GM10248 (cell line): ENCODE results near the gene TINAGL1.
A peak's percentile ranks its signal among the peaks of the same experiment; 100 is the strongest.
"Not testable (repeated sequence)": the region's sequence is repeated elsewhere in the genome, so short reads cannot be mapped to it uniquely, and the experiment has no call there.

Source experiments
- CTCF ChIA-PET: fragments of 300-600 bp; sonication (Branson Sonifier 250); formaldehyde crosslinking; extraction: SDS; loops from one replicate; lab custom pipeline; 2021; ENCODE audit warnings: antibody characterized with exemption; lab: Yijun Ruan, JAX
- POLR2A ChIA-PET: fragments of 350-650 bp; sonication (Branson Sonifier 250); formaldehyde crosslinking; extraction: SDS; loops from one replicate; lab custom pipeline; 2020; ENCODE audit warnings: antibody characterized with exemption; lab: Yijun Ruan, JAX
- DNase-seq: peaks from one replicate; pipeline ENCODE4 v3.0.0; 2012; ENCODE audit errors: extremely low spot score
- TF ChIP-seq, protein P1 (sequence below): IDR thresholded peaks from 2 replicates; pipeline ENCODE4 v1.5.1; 2012; ENCODE audit warnings: mild to moderate bottlenecking, low read depth; ENCODE audit errors: extremely low read depth, missing control alignments, control extremely low read depth

Gene TINAGL1

DNA sequence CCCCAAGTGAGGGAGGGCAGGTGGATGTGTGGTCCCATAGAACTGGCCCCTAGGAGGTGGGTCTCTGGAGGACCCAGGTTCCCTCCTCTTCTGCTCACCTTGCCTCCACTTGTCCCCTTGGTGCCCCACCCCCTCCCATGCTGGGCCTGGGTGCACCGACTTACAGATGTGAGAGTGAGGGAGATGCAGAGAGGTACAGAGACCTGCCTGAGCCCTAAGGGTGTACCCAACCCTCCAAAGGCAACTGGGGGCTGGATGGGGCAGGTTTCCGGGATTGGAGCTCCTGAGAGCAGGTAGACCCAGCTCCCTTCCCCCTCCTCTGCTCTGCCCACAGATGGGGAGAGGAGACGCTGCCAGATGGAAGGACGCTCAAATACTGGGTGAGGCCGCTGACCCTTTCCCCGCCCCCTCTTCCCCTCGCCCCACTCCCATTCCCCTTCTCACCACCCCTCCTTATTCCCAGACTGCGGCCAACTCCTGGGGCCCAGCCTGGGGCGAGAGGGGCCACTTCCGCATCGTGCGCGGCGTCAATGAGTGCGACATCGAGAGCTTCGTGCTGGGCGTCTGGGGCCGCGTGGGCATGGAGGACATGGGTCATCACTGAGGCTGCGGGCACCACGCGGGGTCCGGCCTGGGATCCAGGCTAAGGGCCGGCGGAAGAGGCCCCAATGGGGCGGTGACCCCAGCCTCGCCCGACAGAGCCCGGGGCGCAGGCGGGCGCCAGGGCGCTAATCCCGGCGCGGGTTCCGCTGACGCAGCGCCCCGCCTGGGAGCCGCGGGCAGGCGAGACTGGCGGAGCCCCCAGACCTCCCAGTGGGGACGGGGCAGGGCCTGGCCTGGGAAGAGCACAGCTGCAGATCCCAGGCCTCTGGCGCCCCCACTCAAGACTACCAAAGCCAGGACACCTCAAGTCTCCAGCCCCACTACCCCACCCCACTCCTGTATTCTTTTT is 10.3 kb downstream of the TINAGL1 start:
- TF ChIP-seq, protein P1, sequence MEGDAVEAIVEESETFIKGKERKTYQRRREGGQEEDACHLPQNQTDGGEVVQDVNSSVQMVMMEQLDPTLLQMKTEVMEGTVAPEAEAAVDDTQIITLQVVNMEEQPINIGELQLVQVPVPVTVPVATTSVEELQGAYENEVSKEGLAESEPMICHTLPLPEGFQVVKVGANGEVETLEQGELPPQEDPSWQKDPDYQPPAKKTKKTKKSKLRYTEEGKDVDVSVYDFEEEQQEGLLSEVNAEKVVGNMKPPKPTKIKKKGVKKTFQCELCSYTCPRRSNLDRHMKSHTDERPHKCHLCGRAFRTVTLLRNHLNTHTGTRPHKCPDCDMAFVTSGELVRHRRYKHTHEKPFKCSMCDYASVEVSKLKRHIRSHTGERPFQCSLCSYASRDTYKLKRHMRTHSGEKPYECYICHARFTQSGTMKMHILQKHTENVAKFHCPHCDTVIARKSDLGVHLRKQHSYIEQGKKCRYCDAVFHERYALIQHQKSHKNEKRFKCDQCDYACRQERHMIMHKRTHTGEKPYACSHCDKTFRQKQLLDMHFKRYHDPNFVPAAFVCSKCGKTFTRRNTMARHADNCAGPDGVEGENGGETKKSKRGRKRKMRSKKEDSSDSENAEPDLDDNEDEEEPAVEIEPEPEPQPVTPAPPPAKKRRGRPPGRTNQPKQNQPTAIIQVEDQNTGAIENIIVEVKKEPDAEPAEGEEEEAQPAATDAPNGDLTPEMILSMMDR = no peak
- ChIA-PET CTCF (interaction anchor here (1.1 to 2.4 kb wide), 6 partner anchors 8 to 33 kb away, joined by 3 to 13 read pairs (median 7); no protein-coding TSS in a partner anchor), POLR2A (no interaction called here)
- no peak for DNase-seq

- CTCF ChIA-PET = interaction anchor here (0.7 to 2.4 kb wide), 11 partner anchors 9 to 224 kb away, joined by 3 to 13 read pairs (median 3); partner anchors contain the start of gene PEF1
- DNase-seq, POLR2A ChIA-PET: not testable (repeated sequence)
These were observed 11.0 kb downstream of the TINAGL1 start for GRCh38 chr1:31587328-31587699.

- POLR2A ChIA-PET = no interaction called here
- TF ChIP-seq, protein P1 = peak; percentile 73
- DNase-seq = peak; percentile 82
- CTCF ChIA-PET = interaction anchor here (0.6 to 2.4 kb wide), 13 partner anchors 9 to 224 kb away, joined by 3 to 13 read pairs (median 3); partner anchors contain the start of gene PEF1
These were observed 11.6 kb downstream of the TINAGL1 start for GRCh38 chr1:31587720-31588423.

DNA sequence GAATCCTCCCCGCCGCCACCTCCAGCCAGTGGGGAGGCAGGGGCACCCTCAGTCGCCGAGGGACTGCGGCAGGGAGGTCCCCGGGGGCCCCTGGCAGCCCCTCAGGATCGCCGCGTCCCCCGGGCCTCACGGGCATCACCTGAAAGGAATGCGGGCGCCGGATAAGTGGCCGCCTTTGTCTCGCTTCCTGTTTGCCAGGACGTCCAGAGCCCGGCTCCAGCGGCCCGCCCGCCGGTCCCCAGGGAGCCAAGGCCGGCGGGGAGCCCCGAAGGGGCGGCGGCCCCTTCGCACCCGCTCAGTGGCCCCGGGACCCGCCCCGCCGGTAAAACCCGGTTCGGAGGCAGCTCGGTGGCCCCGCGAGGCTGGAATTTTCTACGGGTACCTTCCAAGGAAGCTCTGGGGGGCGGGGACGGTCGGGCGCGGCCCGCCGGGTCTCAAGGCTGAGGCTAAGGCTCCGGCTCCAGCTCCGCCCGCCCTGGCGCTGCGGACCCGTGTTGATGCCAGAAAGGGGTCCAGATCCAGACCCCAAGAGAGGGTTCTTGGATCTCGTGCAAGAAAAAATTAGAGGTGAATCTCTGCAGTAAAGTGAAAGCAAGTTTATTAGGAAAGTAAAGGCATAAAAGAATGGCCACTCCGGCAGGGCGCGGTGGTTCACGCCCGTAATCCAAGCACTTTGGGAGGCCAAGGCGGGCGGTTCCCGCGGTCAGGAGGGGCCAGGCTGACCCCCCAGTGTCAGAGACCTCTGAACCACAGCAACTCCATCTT is 12.6 kb downstream of the TINAGL1 start:
- CTCF ChIA-PET = interaction anchor here (3.0 kb wide), 1 partner anchor 29 kb away, joined by 11 read pairs; no protein-coding TSS in a partner anchor
- DNase-seq = no peak
- POLR2A ChIA-PET = no interaction called here

GRCh38 chr1:31591425-31592093 is 15.2 kb downstream of the TINAGL1 start:
- TF ChIP-seq, protein P1 = no peak
- DNase-seq = no peak
- ChIA-PET CTCF (interaction anchor here (0.7 to 4.8 kb wide), 13 partner anchors 12 to 198 kb away, joined by 3 to 38 read pairs (median 4); no protein-coding TSS in a partner anchor), POLR2A (no interaction called here)

More for the DNA sequence above, 12.6 kb downstream of the TINAGL1 start:
- TF ChIP-seq, protein P1 = no peak

DNA sequence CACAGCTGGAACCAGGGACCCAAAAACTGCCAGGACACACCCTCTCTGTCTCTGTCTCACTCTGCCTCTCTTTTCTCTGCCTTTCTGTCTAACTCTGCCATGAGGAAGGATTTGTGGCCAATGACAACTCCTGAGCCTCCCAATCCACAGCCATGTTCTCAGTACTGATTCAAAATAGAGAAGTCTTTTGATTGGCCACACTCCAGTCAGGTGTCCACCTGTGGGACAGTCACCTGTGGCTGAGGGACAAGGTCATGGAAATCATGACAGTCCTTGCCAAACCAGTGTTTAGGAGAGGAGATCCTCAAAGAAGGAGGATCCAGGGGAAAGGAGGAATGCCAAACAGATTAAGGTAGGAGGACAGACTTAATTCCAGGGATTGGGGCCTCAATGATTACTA is 15.8 kb downstream of the TINAGL1 start:
- no peak for DNase-seq
- ChIA-PET POLR2A (no interaction called here), CTCF (interaction anchor here (1.6 to 4.8 kb wide), 7 partner anchors 11 to 197 kb away, joined by 3 to 38 read pairs (median 6); no protein-coding TSS in a partner anchor)
- TF ChIP-seq, protein P1 = no peak
